Suprapubic skin (tissue), 3 donors: ENCODE results near the gene DTWD1.

Experiments used
- POLR2AphosphoS5 ChIP-seq, 3 donors: sonication (generic); formaldehyde crosslinking; IDR thresholded peaks; one replicate each; pipeline ENCODE4 v1.6.1; 2017; ENCODE audit warnings: antibody characterized with exemption in 3 of 3
- TF ChIP-seq, protein P1 (sequence below), 2 donors: fragments of 200-600 bp in 1 of 2; fragments of 450-650 bp in 1 of 2; sonication (generic) in 1 of 2; IDR thresholded peaks; one replicate each; pipeline ENCODE4 v1.5.1; 2016 to 2019; ENCODE audit warnings: antibody characterized with exemption in 2 of 2, mild to moderate bottlenecking in 1 of 2, moderate library complexity in 1 of 2

DNA sequence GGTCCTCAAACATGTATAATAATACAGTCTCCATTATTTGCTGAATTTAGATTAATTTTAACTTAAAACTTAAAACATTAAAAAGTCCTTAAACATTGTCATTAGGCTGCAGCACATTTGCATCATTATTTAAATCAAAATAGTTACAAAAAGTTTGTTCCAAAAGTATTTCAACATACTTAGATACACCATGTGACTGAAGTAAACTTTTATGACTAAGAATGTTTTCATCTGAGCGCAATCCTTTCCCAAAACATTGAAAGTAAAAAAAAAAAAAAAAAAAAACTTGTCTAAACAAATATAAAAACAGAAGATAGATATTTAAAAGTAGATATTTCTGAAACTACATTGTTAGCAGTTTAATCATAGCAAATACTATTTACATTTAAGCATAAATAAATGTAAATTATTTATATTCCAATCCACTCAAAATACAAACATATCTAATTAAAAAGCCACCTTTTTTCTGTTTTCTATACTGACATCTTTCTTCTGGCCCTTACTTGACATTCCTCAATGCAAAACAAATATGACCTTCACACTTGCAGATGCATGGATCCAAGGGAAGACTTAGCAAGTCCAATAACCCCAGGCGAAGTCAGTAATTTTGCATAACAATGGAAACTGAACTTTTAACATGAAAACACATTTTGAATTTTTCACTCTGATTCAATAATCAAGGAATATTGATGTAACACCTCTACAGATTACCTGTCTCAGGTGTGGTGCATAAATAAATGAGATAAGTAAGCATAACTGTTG is 10.5 kb upstream of the DTWD1 start:
- no peak for TF ChIP-seq POLR2AphosphoS5 (IDR thresholded peaks at IDR 0.05)
- TF ChIP-seq, protein P1, sequence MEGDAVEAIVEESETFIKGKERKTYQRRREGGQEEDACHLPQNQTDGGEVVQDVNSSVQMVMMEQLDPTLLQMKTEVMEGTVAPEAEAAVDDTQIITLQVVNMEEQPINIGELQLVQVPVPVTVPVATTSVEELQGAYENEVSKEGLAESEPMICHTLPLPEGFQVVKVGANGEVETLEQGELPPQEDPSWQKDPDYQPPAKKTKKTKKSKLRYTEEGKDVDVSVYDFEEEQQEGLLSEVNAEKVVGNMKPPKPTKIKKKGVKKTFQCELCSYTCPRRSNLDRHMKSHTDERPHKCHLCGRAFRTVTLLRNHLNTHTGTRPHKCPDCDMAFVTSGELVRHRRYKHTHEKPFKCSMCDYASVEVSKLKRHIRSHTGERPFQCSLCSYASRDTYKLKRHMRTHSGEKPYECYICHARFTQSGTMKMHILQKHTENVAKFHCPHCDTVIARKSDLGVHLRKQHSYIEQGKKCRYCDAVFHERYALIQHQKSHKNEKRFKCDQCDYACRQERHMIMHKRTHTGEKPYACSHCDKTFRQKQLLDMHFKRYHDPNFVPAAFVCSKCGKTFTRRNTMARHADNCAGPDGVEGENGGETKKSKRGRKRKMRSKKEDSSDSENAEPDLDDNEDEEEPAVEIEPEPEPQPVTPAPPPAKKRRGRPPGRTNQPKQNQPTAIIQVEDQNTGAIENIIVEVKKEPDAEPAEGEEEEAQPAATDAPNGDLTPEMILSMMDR (IDR thresholded peaks at IDR 0.05) = no peak
